Karpas-422 (cell line): ENCODE data around the gene FAM50A. TPM values are rescaled to one million over a fixed set of nuclear protein-coding genes. Genes with fewer than 3 reads are reported as not detected.

Experiments
- DNase-seq: peaks from one replicate; pipeline ENCODE4 v3.0.0-alpha.2; 2015
- H2AFZ ChIP-seq: fragments of 200-600 bp; sonication (generic); 2 replicates; pipeline ENCODE4 v1.6.1; 2014; ENCODE audit warnings: antibody characterized with exemption, low read length, mixed read lengths
- H3K27ac ChIP-seq: fragments of 200-600 bp; sonication (generic); 2 replicates; pipeline ENCODE4 v1.5.1; 2014; ENCODE audit warnings: mild to moderate bottlenecking, low read length, moderate library complexity
- H3K27me3 ChIP-seq: fragments of 200-600 bp; sonication (generic); 2 replicates; pipeline ENCODE4 v1.6.1; 2014; ENCODE audit warnings: low read length, mixed read lengths
- H3K36me3 ChIP-seq: fragments of 200-600 bp; sonication (generic); 2 replicates; pipeline ENCODE4 v1.6.1; 2014; ENCODE audit warnings: low read length, mixed read lengths; ENCODE audit not compliant: insufficient read depth
- H3K4me1 ChIP-seq: fragments of 200-600 bp; sonication (generic); 2 replicates; pipeline ENCODE4 v1.6.1; 2014; ENCODE audit warnings: mild to moderate bottlenecking, low read length, mixed read lengths
- H3K4me2 ChIP-seq: fragments of 200-600 bp; sonication (generic); 2 replicates; pipeline ENCODE4 v1.6.1; 2014; ENCODE audit warnings: low read length, low read depth, mild to moderate bottlenecking; ENCODE audit not compliant: poor library complexity, severe bottlenecking
- H3K4me3 ChIP-seq: fragments of 200-600 bp; sonication (generic); 2 replicates; pipeline ENCODE4 v1.5.1; 2014; ENCODE audit warnings: mild to moderate bottlenecking, antibody characterized with exemption, low read length, mixed read lengths
- H3K79me2 ChIP-seq: fragments of 200-600 bp; sonication (generic); 2 replicates; pipeline ENCODE4 v1.6.1; 2014; ENCODE audit warnings: mild to moderate bottlenecking, low read length, mixed read lengths
- H3K9ac ChIP-seq: fragments of 200-600 bp; sonication (generic); 2 replicates; pipeline ENCODE4 v1.6.0; 2014; ENCODE audit warnings: low read length
- H3K9me2 ChIP-seq: fragments of 200-600 bp; sonication (generic), shearing (Covaris generic); replicated peaks from 2 replicates; pipeline ENCODE4 v1.6.0; 2014; ENCODE audit warnings: mild to moderate bottlenecking, low read length, moderate library complexity; ENCODE audit not compliant: insufficient read depth
- H3K9me3 ChIP-seq: fragments of 300-700, 200-600 bp; sonication (generic); 2 replicates; pipeline ENCODE4 v1.6.1; 2014; ENCODE audit warnings: low read length, mixed read lengths
- H4K20me1 ChIP-seq: fragments of 200-600 bp; sonication (generic); 2 replicates; pipeline ENCODE4 v1.6.1; 2014; ENCODE audit warnings: mild to moderate bottlenecking, antibody characterized with exemption, low read length, low read depth; ENCODE audit not compliant: insufficient read depth
- total RNA-seq: library from RNA; depleted of rRNA; stranded (reverse); fragments of >200 nt; shearing (Covaris generic); gene quantifications from 2 replicates; pipeline ENCODE4 v1.2.3, GENCODE V29; 2014; ENCODE audit warnings: low replicate concordance

The FAM50A gene
- total RNA-seq, 1 experiment from 2014 or later, result 18.9 TPM

DNA sequence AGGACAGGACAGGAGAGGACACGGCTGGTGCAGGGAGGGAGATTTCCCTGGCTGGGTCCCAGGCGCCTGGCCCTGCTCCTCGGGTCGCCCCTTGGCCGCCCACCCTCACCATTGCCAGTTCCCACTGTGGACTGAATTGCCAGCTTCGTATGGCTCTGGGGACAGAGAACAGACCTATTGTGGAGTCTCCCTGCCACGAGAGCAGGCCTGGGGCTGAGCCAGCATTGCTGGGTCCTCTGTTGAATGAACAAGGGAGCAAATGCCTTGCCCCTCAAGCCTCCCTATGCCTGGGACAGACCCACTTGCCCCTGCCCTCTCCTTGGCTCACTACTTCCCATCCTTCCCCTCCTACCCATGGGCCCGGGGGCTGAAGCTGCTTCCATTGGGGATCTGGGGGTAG, 18.5 kb downstream of the FAM50A start:
- Histone ChIP-seq H3K4me2 (no peak overlapping the region), H3K9me2 (no peaks in the 10 kb centered on the region)
- DNase-seq, result no peak

DNA sequence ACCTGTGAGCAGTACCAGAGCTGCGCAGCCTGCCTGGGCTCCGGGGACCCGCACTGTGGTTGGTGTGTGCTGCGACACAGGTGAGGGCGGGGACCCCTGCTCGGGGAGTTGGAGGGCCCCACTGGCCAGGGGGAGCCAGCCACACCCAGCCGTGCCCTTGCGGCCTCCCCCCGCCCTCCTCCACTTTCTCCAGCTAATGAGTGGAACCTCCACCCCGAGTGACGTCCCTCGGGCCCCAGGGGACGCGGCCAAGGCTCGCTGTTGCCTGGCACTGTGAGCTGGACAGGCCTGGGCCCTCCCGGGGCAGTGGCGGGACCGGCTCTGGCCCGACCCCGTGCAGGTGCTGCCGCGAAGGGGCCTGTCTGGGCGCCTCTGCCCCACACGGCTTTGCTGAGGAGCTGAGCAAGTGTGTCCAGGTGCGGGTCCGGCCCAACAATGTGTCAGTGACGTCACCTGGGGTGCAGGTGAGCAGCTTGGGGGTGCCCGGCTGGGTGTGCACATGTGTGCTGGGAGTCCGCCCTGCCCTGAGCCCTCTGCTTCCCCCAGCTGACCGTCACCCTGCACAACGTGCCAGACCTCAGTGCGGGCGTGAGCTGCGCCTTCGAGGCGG, 19.8 kb downstream of the FAM50A start:
- DNase-seq, result no peak
- Histone ChIP-seq H3K4me2 (no peak overlapping the region), H3K9ac (no peak overlapping the region), H2AFZ (no peak overlapping the region), H3K79me2 (peaks cover 4% of the 10 kb centered on the region; the same call in 1 of the 2 replicates), H3K9me3 (no peaks in the 10 kb centered on the region), H3K9me2 (no peaks in the 10 kb centered on the region), H3K4me1 (peaks cover 6% of the 10 kb centered on the region), H3K27ac (no peak overlapping the region), H3K4me3 (no peak overlapping the region), H3K36me3 (no peaks in the 10 kb centered on the region), H4K20me1 (no peaks in the 10 kb centered on the region), H3K27me3 (no peaks in the 10 kb centered on the region)

More for the DNA sequence above, 18.5 kb downstream of the FAM50A start:
- H3K9me3 ChIP-seq, result no peaks in the 10 kb centered on the region
- H3K4me3 ChIP-seq, result no peak overlapping the region
- H2AFZ ChIP-seq, result no peak overlapping the region
- H4K20me1 ChIP-seq, result no peaks in the 10 kb centered on the region
- H3K9ac ChIP-seq, result no peak overlapping the region
- H3K36me3 ChIP-seq, result no peaks in the 10 kb centered on the region
- H3K27ac ChIP-seq, result no peak overlapping the region
- H3K79me2 ChIP-seq, result peaks cover 6% of the 10 kb centered on the region; the same call in 1 of the 2 replicates
- H3K27me3 ChIP-seq, result no peaks in the 10 kb centered on the region
- peaks cover 6% of the 10 kb centered on the region for H3K4me1 ChIP-seq

DNA sequence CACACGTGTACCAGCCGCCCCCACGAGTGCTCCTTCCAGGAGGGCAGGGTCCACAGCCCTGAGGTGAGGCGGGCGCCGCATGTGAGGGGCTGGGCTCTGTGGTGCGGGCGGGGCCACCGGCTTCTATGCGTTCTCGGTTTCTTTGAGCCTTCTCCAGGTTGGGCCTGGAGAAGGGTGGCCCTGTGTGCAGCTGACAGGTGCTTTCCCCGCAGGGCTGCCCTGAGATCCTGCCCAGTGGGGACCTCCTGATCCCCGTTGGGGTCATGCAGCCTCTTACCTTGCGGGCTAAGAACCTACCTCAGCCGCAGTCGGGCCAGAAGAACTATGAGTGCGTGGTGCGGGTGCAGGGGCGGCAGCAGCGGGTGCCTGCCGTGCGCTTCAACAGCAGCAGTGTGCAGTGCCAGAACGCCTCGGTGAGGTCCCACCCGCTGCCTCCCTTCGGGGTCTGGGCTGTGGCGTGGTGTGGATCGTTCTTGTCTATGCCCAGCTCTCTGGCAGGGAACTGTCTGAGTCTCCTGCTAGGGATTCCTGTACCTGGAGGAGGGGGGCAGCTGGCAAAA, 20.9 kb downstream of the FAM50A start:
- Histone ChIP-seq H3K4me3 (no peak overlapping the region), H3K9me3 (no peaks in the 10 kb centered on the region), H4K20me1 (no peaks in the 10 kb centered on the region), H3K36me3 (no peaks in the 10 kb centered on the region), H3K9ac (no peak overlapping the region), H3K9me2 (no peaks in the 10 kb centered on the region), H3K27ac (no peak overlapping the region), H3K27me3 (no peaks in the 10 kb centered on the region), H3K4me2 (no peak overlapping the region), H3K79me2 (no peaks in the 10 kb centered on the region), H2AFZ (no peak overlapping the region), H3K4me1 (no peaks in the 10 kb centered on the region)
- no peak for DNase-seq

- H2AFZ ChIP-seq, result no peak overlapping the region
- no peaks in the 10 kb centered on the region for H3K27me3 ChIP-seq
- no peak overlapping the region for H3K9ac ChIP-seq
- no peak overlapping the region for H3K4me2 ChIP-seq
- no peak for DNase-seq
- H3K36me3 ChIP-seq, result no peaks in the 10 kb centered on the region
- H3K9me2 ChIP-seq, result no peaks in the 10 kb centered on the region
- H4K20me1 ChIP-seq, result no peaks in the 10 kb centered on the region
- H3K4me3 ChIP-seq, result no peak overlapping the region
- no peaks in the 10 kb centered on the region for H3K9me3 ChIP-seq
- H3K4me1 ChIP-seq, result no peaks in the 10 kb centered on the region
- H3K79me2 ChIP-seq, result no peaks in the 10 kb centered on the region
- no peak overlapping the region for H3K27ac ChIP-seq
Measured at GRCh38 chrX:154465601-154466000, 21.7 kb downstream of the FAM50A start.

- no peak overlapping the region for H3K27ac ChIP-seq
- no peaks in the 10 kb centered on the region for H3K79me2 ChIP-seq
- H3K9ac ChIP-seq, result no peak overlapping the region
- no peak overlapping the region for H2AFZ ChIP-seq
- DNase-seq, result no peak
- H3K4me2 ChIP-seq, result no peak overlapping the region
- H3K4me3 ChIP-seq, result no peak overlapping the region
- H3K36me3 ChIP-seq, result no peaks in the 10 kb centered on the region
- no peaks in the 10 kb centered on the region for H3K4me1 ChIP-seq
- H3K27me3 ChIP-seq, result no peaks in the 10 kb centered on the region
- H3K9me2 ChIP-seq, result no peaks in the 10 kb centered on the region
- H4K20me1 ChIP-seq, result no peaks in the 10 kb centered on the region
- no peaks in the 10 kb centered on the region for H3K9me3 ChIP-seq
Measured at GRCh38 chrX:154466036-154466435, 22.1 kb downstream of the FAM50A start.

GRCh38 chrX:154466907-154467306, 23.0 kb downstream of the FAM50A start:
- Histone ChIP-seq H3K79me2 (no peaks in the 10 kb centered on the region), H3K9me2 (no peaks in the 10 kb centered on the region), H3K4me2 (no peak overlapping the region), H3K27me3 (no peaks in the 10 kb centered on the region), H3K9me3 (no peaks in the 10 kb centered on the region), H3K4me1 (no peaks in the 10 kb centered on the region), H4K20me1 (no peaks in the 10 kb centered on the region), H3K9ac (no peak overlapping the region), H3K27ac (no peak overlapping the region), H3K36me3 (no peaks in the 10 kb centered on the region), H2AFZ (no peak overlapping the region), H3K4me3 (no peak overlapping the region)
- DNase-seq, result no peak

GRCh38 chrX:154467556-154467955, 23.6 kb downstream of the FAM50A start:
- H4K20me1 ChIP-seq, result no peaks in the 10 kb centered on the region
- no peaks in the 10 kb centered on the region for H3K27me3 ChIP-seq
- H2AFZ ChIP-seq, result no peak overlapping the region
- H3K4me2 ChIP-seq, result no peak overlapping the region
- no peaks in the 10 kb centered on the region for H3K4me1 ChIP-seq
- no peak overlapping the region for H3K9ac ChIP-seq
- H3K4me3 ChIP-seq, result no peak overlapping the region
- DNase-seq, result no peak
- no peaks in the 10 kb centered on the region for H3K36me3 ChIP-seq
- no peaks in the 10 kb centered on the region for H3K9me3 ChIP-seq
- no peak overlapping the region for H3K27ac ChIP-seq
- no peaks in the 10 kb centered on the region for H3K79me2 ChIP-seq
- no peaks in the 10 kb centered on the region for H3K9me2 ChIP-seq

DNA sequence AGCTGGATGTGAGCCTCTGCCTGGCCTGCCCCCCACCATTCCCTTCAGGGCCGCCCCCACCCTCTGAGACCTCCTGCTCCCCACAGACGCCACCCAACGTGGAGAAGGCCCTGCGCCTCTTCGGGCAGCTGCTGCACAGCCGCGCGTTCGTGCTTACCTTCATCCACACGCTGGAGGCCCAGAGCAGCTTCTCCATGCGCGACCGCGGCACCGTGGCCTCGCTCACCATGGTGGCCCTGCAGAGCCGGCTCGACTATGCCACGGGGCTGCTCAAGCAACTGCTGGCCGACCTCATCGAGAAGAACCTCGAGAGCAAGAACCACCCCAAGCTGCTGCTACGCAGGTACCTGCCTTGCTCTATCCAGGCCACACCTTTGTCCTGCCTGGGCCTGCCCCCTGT, 24.3 kb downstream of the FAM50A start:
- Histone ChIP-seq H2AFZ (no peak overlapping the region), H3K9me3 (no peaks in the 10 kb centered on the region), H4K20me1 (no peaks in the 10 kb centered on the region), H3K36me3 (no peaks in the 10 kb centered on the region), H3K4me2 (no peak overlapping the region), H3K27ac (no peak overlapping the region), H3K79me2 (no peaks in the 10 kb centered on the region), H3K9me2 (no peaks in the 10 kb centered on the region), H3K9ac (no peak overlapping the region), H3K4me3 (no peak overlapping the region), H3K27me3 (no peaks in the 10 kb centered on the region), H3K4me1 (no peaks in the 10 kb centered on the region)
- no peak for DNase-seq
